IgD-negative memory B cell (primary cell): Measurements from ENCODE around the gene SLC10A3. TPM values are rescaled to one million over a fixed set of nuclear protein-coding genes. Genes with fewer than 3 reads are reported as not detected.
"Not testable (repeated sequence)": the region's sequence is repeated elsewhere in the genome, so short reads cannot be mapped to it uniquely, and the experiment has no call there.

Experiments
- H3K27ac Mint-ChIP-seq, 3 donors: one replicate each; pipeline ENCODE4 v1.8.0; 2020 to 2022; ENCODE audit warnings: mild to moderate bottlenecking in 3 of 3, mixed read lengths in 3 of 3, moderate library complexity in 1 of 3
- H3K27me3 Mint-ChIP-seq: one replicate; pipeline ENCODE4 v1.8.0; 2021; ENCODE audit warnings: mixed read lengths
- H3K36me3 Mint-ChIP-seq: one replicate; pipeline ENCODE4 v1.8.0; 2020; ENCODE audit warnings: mild to moderate bottlenecking, mixed read lengths
- H3K4me1 Mint-ChIP-seq, 3 donors: one replicate each; pipeline ENCODE4 v1.8.0; 2020 to 2022; ENCODE audit warnings: mixed read lengths in 3 of 3, mild to moderate bottlenecking in 1 of 3
- H3K4me3 Mint-ChIP-seq, 4 donors: one replicate each; pipeline ENCODE4 v1.8.0; 2020 to 2022; ENCODE audit warnings: mild to moderate bottlenecking in 4 of 4, mixed read lengths in 4 of 4, moderate library complexity in 3 of 4
- H3K9me3 Mint-ChIP-seq, 3 donors: one replicate each; pipeline ENCODE4 v1.8.0; 2020 to 2021; ENCODE audit warnings: mixed read lengths in 3 of 3, mild to moderate bottlenecking in 1 of 3
- polyA plus RNA-seq: library from polyadenylated mRNA; unstranded; fragments of 300-500 nt; fragmentation: Illumina TruSeq; gene quantifications from one replicate; pipeline ENCODE4 v1.2.3, GENCODE V29; 2021

The SLC10A3 gene
- polyA plus RNA-seq, 1 donor from 2014 or later, result 54.9 TPM

DNA sequence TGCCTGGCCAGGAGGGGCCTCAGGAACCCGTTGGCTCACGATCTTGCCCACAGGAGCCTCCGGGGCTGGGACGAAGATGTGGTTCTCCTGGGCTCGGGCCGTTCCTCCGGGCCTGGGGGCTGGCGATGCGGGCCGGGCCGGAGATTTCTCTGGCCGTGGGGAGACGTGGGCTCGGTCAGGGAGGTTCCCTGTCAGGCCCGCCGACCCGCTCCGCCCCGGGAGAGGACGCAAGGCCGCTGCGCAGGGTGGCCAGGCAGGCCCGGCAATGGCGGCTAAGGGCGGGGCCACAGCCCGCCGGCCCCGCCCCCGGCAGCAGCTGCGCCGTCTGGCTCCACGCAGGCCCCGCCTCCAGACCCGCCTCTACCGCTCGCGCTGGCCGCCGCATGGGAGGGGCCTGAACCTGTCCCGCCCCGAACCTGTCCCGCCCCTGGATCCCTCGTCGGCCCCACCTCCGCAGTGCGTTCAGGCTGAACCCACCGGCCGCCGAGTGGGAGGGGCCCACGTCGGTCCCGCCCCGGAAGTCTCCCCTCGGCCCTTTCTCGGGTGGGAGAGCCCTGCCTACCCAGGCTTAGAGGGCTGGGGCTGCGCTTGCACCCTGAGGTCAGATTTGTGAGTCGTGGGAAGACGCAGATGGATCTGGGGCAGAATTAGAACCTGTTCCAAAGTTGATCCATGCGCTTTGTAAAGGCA is 25.7 kb upstream of the SLC10A3 start, which contains the start of gene FAM3A:
FAM3A (minus strand) TSS at position 267 of the 690 bp plus-strand sequence. CDS start 460 bp downstream, outside the sequence.
- H3K9me3 Mint-ChIP-seq, result peaks cover 0 to 2% (median 0%) of the 10 kb centered on the region in 3 donors
- H3K27ac Mint-ChIP-seq, result peak within 1 kb of the TSS; percentile 87 to 91 (median 90)

DNA sequence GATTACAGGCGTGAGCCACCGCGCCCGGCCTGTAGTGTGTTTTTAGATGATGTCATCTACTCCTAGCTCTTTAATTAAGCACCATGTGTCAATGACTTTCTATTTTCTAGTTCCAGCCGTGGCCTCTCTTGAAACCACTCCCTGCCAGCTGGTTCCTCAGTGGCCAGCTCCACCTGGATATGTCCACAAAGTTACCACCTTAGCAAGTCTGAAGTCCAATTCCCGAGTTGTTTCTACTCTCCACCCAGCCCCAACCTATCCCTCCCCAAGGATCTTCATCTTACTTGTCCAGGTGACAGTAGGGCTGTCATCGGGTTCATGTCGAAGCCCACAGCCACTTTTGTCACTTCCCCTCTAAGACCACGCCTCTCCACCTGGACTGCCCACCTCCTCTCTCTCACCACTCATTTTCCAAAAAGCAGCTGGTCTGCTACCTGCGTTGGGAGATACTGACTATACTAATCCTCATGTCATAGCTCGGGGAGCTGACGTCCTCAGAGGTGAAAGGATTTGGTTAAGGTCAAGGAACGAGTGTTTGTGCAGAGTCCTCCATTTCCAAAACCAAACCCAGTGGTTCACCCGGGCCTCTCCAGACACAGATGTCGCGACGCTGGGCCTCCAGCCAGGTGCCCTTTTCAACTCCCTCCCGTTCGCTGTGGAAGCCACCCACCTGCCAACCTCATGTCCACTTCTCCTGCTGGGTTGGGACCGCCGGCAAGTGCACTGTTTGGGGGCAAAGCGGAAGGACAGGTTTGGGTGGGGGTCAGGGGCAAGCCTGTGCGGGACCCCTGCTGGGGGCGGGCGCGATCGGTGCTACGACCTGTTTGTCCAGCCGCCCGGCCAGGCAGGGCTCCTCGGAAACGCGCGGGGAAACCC is 24.9 kb upstream of the SLC10A3 start:
- Mint-ChIP-seq H3K4me1 (peaks cover 4 to 10% (median 8%) of the 10 kb centered on the region in 3 donors), H3K27ac (peak overlapping the region; percentile 66 to 87 (median 86)), H3K27me3 (no peaks in the 10 kb centered on the region), H3K4me3 (peak overlapping the region; percentile 79 to 94 (median 86)), H3K9me3 (peaks cover 0 to 2% (median 0%) of the 10 kb centered on the region in 3 donors), H3K36me3 (no peaks in the 10 kb centered on the region)

More for the DNA sequence above, 25.7 kb upstream of the SLC10A3 start, which contains the start of gene FAM3A:
- Mint-ChIP-seq H3K27me3 (no peaks in the 10 kb centered on the region), H3K36me3 (no peaks in the 10 kb centered on the region), H3K4me1 (peaks cover 4 to 10% (median 6%) of the 10 kb centered on the region in 3 donors), H3K4me3 (peak within 1 kb of the TSS; percentile 84 to 94 (median 94))

DNA sequence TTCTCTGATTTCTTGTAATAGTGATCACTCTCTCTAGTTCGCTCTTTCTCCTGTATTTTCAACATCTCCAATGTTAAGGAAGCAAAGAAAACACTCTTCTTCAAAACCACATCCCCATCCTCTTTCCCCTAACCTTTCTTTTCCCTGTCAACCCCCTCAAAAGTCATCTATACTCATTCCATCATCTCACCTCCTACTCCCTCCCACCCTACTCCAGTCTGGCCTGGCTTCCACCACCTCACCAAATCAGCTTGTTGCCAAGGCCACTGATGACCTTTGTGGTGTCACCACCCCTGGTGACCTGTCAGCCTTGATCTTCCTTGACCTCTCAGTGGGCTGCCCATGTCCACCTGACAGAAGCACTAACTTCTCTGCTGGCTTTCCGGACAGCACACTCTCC is 23.3 kb upstream of the SLC10A3 start:
- Mint-ChIP-seq H3K27ac (peak overlapping the region in 1 of 3 donors; percentile 76), H3K4me3 (no peak overlapping the region), H3K27me3 (no peaks in the 10 kb centered on the region), H3K9me3 (peaks cover 2 to 5% (median 4%) of the 10 kb centered on the region in 3 donors), H3K4me1 (peaks cover 4 to 10% (median 8%) of the 10 kb centered on the region in 3 donors), H3K36me3 (peaks cover 3% of the 10 kb centered on the region)

DNA sequence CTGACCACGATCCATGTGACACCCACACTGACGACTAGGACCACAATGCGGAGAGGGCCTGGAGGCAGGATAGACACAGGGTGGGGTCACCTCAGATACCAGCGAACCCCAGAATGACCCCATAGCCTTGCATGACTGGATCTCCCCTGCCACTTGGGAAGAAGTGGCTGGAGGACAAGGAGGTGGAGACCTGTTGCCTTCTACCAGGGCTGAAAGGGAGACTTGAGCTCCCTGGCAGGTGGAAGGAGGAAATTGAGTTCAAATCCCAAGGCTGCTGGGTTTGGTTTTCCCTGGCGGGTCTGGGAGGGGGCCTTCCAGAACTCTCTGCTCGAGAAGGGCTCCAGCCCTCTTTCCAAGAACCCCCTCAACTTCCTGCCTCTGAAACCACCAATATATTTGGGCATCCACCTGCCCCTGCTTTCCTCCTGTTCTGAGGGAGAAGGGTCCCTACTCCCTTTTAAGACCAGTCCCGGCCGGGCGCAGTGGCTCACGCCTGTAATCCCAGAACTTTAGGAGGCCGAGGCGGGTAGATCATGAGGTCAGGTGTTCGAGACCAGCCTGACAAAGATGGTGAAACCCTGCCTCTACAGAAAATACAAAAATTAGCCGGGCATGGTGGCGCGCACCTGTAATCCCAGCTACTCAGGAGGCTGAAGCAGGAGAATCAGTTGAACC is 22.6 kb upstream of the SLC10A3 start:
- Mint-ChIP-seq H3K4me3 (no peak overlapping the region), H3K27ac (no peak overlapping the region), H3K36me3 (peaks cover 3% of the 10 kb centered on the region), H3K4me1 (peaks cover 4 to 10% (median 8%) of the 10 kb centered on the region in 3 donors), H3K27me3 (peaks cover 2% of the 10 kb centered on the region), H3K9me3 (peaks cover 2 to 5% (median 4%) of the 10 kb centered on the region in 3 donors)

- peak overlapping the region in 1 of 3 donors; percentile 28 for H3K27ac Mint-ChIP-seq
- peaks cover 3% of the 10 kb centered on the region for H3K36me3 Mint-ChIP-seq
- peaks cover 2 to 5% (median 4%) of the 10 kb centered on the region in 3 donors for H3K9me3 Mint-ChIP-seq
- peaks cover 2% of the 10 kb centered on the region for H3K27me3 Mint-ChIP-seq
- peaks cover 4 to 10% (median 8%) of the 10 kb centered on the region in 3 donors for H3K4me1 Mint-ChIP-seq
- no peak overlapping the region for H3K4me3 Mint-ChIP-seq
Observed at GRCh38 chrX:154511761-154512160, 21.3 kb upstream of the SLC10A3 start.

- Mint-ChIP-seq H3K27ac (peak overlapping the region in 1 of 3 donors; percentile 5), H3K4me3 (peak overlapping the region in 1 of 4 donors; percentile 52), H3K36me3 (peaks cover 4% of the 10 kb centered on the region), H3K4me1 (peaks cover 0 to 2% (median 0%) of the 10 kb centered on the region in 3 donors), H3K9me3 (peaks cover 2 to 5% (median 4%) of the 10 kb centered on the region in 3 donors), H3K27me3 (peaks cover 2% of the 10 kb centered on the region)
Observed at GRCh38 chrX:154509455-154509854, 19.0 kb upstream of the SLC10A3 start.

DNA sequence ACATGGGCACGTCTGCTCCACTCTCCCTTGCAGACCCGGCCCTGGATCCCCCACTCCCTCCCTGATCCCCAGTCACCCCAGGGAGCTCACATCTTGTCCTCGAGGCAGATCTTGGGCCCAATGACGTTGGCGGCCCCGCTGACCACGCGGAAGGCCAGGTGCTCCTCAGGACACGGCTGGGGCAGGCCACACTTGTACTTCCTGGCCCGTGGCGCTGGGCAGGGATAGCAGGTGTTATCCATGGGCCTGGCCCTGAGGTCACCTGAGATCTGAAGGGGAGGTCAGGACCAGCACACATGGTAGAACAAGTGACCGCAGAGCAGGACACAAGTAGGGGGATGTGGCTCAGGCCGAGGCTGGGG is 17.9 kb upstream of the SLC10A3 start:
- H3K4me1 Mint-ChIP-seq, result peaks cover 0 to 2% (median 0%) of the 10 kb centered on the region in 3 donors
- peak overlapping the region in 1 of 3 donors; percentile 44 for H3K27ac Mint-ChIP-seq
- H3K27me3 Mint-ChIP-seq, result peaks cover 2% of the 10 kb centered on the region
- peaks cover 2 to 5% (median 2%) of the 10 kb centered on the region in 3 donors for H3K9me3 Mint-ChIP-seq
- H3K4me3 Mint-ChIP-seq, result no peak overlapping the region
- H3K36me3 Mint-ChIP-seq, result peaks cover 4% of the 10 kb centered on the region

DNA sequence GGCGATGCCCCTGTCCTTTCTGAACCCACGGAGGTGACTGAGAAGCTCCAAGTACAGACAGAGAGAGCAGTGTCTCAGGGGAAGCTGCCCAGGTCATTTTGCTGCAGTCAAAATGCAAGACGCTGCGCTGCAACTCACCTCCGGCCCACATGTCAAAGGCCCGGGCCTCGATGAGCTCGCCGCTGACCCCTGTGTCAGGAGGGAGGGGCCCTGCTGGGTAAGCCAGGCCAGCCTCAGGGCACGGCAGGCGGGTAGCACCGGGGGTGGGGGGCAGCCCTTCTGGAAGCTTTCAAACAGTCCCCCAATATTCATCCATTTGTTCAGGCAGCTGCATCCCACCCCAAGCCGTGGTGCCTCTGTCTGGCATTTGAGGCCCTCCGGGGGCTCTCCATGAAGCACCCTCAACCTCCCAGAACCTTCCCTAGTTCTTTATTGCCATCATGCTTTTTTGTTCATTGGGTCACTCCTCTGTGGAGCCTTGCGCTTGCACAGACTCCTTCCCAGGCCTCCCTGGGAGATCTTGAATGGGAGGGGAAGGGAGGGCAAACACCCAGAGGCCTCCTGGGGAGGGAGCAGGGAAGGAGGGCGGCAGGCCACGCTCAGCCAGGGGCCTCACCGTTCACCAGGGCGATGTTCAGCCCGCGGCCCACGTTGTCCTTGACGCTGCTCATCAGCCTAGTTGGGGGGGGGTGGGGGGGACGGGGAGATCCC is 17.4 kb upstream of the SLC10A3 start:
- peaks cover 4% of the 10 kb centered on the region for H3K36me3 Mint-ChIP-seq
- no peak overlapping the region for H3K27ac Mint-ChIP-seq

GRCh38 chrX:154506483-154507332 is 16.3 kb upstream of the SLC10A3 start:
- H3K9me3 Mint-ChIP-seq, result peaks cover 2 to 5% (median 2%) of the 10 kb centered on the region in 3 donors
- no peak overlapping the region for H3K27ac Mint-ChIP-seq
- peaks cover 0 to 2% (median 0%) of the 10 kb centered on the region in 3 donors for H3K4me1 Mint-ChIP-seq
- no peak overlapping the region for H3K4me3 Mint-ChIP-seq
- peaks cover 2% of the 10 kb centered on the region for H3K27me3 Mint-ChIP-seq
- peaks cover 4% of the 10 kb centered on the region for H3K36me3 Mint-ChIP-seq

More for the DNA sequence above, 17.4 kb upstream of the SLC10A3 start:
- H3K27me3 Mint-ChIP-seq, result peaks cover 2% of the 10 kb centered on the region
- H3K4me3 Mint-ChIP-seq, result no peak overlapping the region
- peaks cover 2 to 5% (median 2%) of the 10 kb centered on the region in 3 donors for H3K9me3 Mint-ChIP-seq
- peaks cover 0 to 2% (median 0%) of the 10 kb centered on the region in 3 donors for H3K4me1 Mint-ChIP-seq

- Mint-ChIP-seq H3K4me3 (no peak overlapping the region), H3K4me1 (no peaks in the 10 kb centered on the region), H3K9me3 (peaks cover 2 to 5% (median 2%) of the 10 kb centered on the region in 3 donors), H3K36me3 (peaks cover 4% of the 10 kb centered on the region), H3K27me3 (peaks cover 2% of the 10 kb centered on the region), H3K27ac (no peak overlapping the region)
Observed at GRCh38 chrX:154505734-154506133, 15.3 kb upstream of the SLC10A3 start.

DNA sequence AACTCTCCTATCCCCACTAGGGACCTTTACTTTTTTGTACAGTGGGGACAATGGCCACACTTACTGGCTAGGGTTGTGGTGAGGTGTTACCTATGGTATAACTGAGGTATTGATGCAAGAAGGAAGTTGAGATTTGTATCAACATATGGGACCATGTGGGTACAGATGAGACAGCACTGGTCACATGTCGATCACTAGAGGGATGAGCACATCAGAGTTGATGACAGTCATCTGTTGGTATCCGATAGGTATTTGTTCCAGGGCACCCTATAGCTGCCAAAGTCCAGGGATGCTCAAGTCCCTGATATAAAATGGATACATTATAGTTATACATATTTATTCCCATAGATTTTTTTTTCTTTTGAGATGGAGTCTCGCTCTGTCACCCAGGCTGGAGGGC is 12.6 kb upstream of the SLC10A3 start:
- Mint-ChIP-seq H3K27me3 (peaks cover 2% of the 10 kb centered on the region), H3K9me3 (no peaks in the 10 kb centered on the region), H3K4me1 (peaks cover 0 to under 1% (median under 1%) of the 10 kb centered on the region in 3 donors), H3K4me3 (no peak overlapping the region), H3K36me3 (peaks cover 2% of the 10 kb centered on the region), H3K27ac (no peak overlapping the region)

DNA sequence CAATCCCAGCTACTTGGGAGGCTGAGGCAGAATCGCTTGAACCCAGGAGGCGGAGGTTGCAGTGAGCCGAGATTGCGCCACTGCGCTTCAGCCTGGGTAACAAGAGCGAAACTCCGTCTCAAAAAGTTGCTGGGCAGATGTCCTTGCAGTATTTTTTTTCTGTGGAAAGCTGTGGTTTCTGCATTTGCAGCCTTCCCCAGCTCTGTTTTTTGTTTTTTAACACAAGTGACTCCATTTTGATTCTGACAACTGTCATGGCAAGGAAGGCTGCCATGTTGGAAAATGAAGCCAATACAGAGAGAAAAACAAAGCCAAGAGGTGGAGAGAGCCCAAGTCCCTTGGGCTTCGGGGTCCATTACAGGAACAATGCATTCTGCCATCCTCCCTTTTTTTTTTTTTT is 11.7 kb upstream of the SLC10A3 start:
- Mint-ChIP-seq H3K4me3 (no peak overlapping the region), H3K4me1 (peaks cover 0 to 7% (median 3%) of the 10 kb centered on the region in 3 donors)

DNA sequence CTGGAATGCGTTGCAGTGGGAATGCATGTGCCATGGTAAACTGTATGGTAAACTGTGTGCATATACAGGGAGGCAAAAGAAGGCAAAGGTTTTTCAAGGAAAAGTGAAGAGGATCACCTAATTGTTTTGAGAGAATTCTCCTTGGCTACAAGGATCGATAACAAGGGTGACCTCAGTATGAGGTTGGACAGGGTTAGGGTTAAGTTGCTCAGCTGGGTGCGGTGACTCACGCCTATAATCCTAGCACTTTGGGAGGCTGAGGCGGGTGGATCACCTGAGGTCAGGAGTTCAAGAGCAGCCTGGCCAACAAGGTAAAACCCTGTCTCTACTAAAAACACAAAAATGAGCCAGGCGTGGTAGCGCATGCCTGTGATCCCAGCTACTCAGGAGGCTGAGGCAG is 11.0 kb upstream of the SLC10A3 start:
- H3K36me3 Mint-ChIP-seq, H3K27ac Mint-ChIP-seq, H3K9me3 Mint-ChIP-seq, H3K4me1 Mint-ChIP-seq, H3K27me3 Mint-ChIP-seq, H3K4me3 Mint-ChIP-seq: not testable (repeated sequence)

More for the DNA sequence above, 11.7 kb upstream of the SLC10A3 start:
- no peaks in the 10 kb centered on the region for H3K9me3 Mint-ChIP-seq
- peaks cover 2% of the 10 kb centered on the region for H3K27me3 Mint-ChIP-seq
- no peak overlapping the region for H3K27ac Mint-ChIP-seq
- H3K36me3 Mint-ChIP-seq, result peaks cover 4% of the 10 kb centered on the region
